ENCODE data around the gene NOTO.

NOTO gene

DNA sequence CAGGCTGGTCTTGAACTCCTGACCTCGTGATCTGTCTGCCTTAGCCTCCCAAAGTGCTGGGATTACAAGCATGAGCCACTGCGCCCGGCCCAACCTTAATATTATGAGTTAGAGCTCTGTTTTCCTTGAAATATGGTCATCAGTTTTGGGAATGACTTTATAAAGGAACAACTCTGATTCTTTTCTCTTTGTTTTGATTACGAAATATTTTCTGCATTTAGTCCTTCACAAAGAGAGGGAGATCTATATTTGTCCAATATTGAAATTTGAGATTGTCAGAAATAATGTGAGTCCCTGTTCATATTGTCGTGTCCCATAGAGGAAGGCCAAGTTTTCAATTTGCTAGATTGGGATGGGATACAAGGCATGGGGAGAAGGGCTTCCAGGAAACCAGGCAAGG, 14.8 kb downstream of the NOTO start:
- Histone ChIP-seq H3K9me3 (no peaks in the 10 kb centered on the region), H3K36me3 (peaks cover 35% of the 10 kb centered on the region), H3K9ac (no peak overlapping the region), H3K4me3 (no peak overlapping the region), H3K4me2 (no peak overlapping the region), H3K4me1 (peaks cover 29% of the 10 kb centered on the region), H3K27ac (no peak overlapping the region), H3K27me3 (no peaks in the 10 kb centered on the region), H4K20me1 (peaks cover 20% of the 10 kb centered on the region; the same call in 1 of the 2 replicates)
- peak; percentile 23; the same call in 1 of the 2 replicates for TF ChIP-seq Cebpa-rat (IDR thresholded peaks at IDR 0.05)

DNA sequence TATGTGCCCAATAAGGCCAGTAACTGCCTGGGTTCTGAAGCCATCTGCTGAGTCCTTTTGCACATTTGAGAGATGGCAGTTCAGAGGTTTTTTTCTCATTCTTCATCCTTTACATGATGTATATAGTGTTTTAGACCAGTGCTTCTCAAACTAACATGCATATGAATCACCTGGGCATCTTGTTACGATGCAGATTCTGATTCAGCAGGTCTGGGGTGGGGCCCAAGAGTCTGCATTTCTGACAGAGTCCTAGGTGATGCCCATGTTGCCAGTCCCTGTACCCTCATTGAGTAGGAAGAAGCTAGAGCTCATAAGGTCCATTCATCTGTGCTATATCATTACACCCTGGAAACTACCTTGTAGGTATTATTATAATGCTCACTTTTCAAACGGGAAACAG, 15.5 kb downstream of the NOTO start:
- Histone ChIP-seq H4K20me1 (peaks cover 20% of the 10 kb centered on the region; the same call in 1 of the 2 replicates), H3K36me3 (peaks cover 42% of the 10 kb centered on the region), H3K9ac (no peak overlapping the region), H3K4me1 (peaks cover 22% of the 10 kb centered on the region), H3K27ac (no peak overlapping the region), H3K4me2 (no peak overlapping the region), H3K9me3 (no peaks in the 10 kb centered on the region), H3K4me3 (no peak overlapping the region), H3K27me3 (no peaks in the 10 kb centered on the region)
- no peak for TF ChIP-seq Cebpa-rat (IDR thresholded peaks at IDR 0.05)

DNA sequence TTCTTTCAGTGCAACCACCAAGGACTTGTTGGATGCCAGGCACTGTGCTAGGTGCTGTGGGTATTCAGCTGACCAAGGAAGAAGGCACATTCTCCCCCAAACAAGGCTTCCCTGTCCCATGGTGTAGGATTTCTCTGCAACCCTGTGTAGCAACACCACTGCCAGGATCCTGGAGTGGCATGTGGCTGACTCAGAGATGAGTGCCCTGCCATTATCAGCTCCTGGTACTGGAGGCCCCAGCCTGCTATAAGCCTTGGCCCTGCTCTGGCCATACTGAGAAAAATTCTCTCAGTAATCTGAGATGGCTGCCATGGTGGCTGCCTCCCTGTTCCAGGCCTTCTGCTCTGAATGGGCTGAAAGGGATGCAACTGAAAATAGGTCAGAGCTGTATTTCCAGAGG, 15.9 kb downstream of the NOTO start:
- Histone ChIP-seq H3K27me3 (no peaks in the 10 kb centered on the region), H3K9me3 (no peaks in the 10 kb centered on the region), H3K27ac (no peak overlapping the region), H3K4me1 (peaks cover 17% of the 10 kb centered on the region), H3K4me2 (no peak overlapping the region), H4K20me1 (peaks cover 20% of the 10 kb centered on the region; the same call in 1 of the 2 replicates), H3K4me3 (no peak overlapping the region), H3K36me3 (peaks cover 47% of the 10 kb centered on the region), H3K9ac (no peak overlapping the region)
- no peak for TF ChIP-seq Cebpa-rat (IDR thresholded peaks at IDR 0.05)

DNA sequence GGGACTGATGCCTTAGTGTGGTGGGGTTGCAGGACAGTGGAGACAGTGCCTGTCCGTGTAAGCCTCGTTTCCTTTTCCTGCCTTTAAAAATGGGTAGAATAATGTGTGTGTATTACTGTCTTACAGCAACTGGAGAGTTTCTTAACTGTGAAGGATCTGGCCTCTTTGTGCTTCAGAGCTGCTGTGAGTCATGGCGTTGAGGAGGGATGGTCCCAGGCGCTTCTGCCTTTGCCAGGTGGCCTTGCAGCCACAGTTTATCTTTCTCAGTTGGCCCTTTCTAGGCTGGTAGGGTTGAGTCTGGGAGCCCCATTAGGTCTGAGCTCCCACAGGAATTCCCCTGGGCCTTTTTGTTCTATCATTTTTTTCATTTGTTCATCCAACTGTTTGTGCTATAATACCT, 21.4 kb downstream of the NOTO start:
- no peak overlapping the region for H3K4me3 ChIP-seq
- 0 out of 2 replicates have a peak, but pooled peaks cover under 1% of the 10 kb centered on the region for H4K20me1 ChIP-seq
- no peaks in the 10 kb centered on the region for H3K9me3 ChIP-seq
- H3K27me3 ChIP-seq = no peaks in the 10 kb centered on the region
- H3K4me2 ChIP-seq = no peak overlapping the region
- TF ChIP-seq Cebpa-rat (IDR thresholded peaks at IDR 0.05) = no peak
- H3K36me3 ChIP-seq = peaks cover 86% of the 10 kb centered on the region
- H3K9ac ChIP-seq = no peak overlapping the region
- no peak overlapping the region for H3K27ac ChIP-seq
- H3K4me1 ChIP-seq = peaks cover 31% of the 10 kb centered on the region

DNA sequence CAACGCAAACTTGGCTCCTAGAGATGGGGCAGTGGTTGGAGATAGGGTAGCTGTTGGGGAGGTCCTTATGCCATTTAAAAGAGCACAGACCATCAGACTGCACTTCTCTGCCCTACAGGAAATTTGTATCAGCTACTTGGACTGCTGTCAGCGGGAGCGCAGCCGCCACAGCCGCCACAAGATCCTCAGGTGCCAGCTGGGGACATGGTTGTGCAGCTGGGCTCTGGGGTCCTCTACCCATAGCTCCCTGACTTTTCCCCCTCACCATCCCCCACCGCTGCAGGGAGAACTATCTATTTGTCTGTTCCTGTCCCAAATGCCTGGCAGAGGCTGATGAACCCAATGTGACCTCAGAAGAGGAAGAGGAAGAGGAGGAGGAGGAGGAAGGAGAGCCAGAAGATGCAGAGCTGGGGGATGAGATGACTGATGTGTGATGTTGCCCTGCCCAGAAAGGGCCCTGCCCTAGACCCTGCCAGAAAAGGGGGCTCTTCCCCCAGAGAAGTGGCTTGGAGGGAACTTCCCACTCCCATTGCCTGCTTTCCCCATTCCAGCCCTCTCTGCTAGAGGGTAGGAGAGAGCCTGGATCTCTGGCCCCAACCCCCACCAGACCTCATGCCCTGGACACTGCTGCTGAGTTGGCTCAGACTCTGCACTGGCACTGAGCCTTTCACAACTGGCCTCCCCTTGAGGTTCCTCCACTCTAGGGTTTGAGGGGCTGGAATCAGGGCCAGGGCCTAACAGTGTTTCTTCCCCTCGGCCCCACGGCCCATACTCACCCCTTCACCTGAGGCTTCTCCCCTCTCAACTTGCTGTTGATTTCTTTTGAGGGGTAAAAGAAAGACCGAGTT, 23.4 kb downstream of the NOTO start:
- Histone ChIP-seq H3K36me3 (peaks cover 83% of the 10 kb centered on the region), H3K4me1 (peaks cover 31% of the 10 kb centered on the region), H3K9me3 (no peaks in the 10 kb centered on the region), H4K20me1 (no peaks in the 10 kb centered on the region), H3K27me3 (no peaks in the 10 kb centered on the region), H3K27ac (peak overlapping the region; percentile 77), H3K4me2 (peak overlapping the region; percentile 75), H3K4me3 (0 out of 2 replicates have a peak overlapping the region, but pooled peaks have one; percentile 4), H3K9ac (peak overlapping the region; percentile 62; the same call in 1 of the 2 replicates)
- no peak for TF ChIP-seq Cebpa-rat (IDR thresholded peaks at IDR 0.05)

DNA sequence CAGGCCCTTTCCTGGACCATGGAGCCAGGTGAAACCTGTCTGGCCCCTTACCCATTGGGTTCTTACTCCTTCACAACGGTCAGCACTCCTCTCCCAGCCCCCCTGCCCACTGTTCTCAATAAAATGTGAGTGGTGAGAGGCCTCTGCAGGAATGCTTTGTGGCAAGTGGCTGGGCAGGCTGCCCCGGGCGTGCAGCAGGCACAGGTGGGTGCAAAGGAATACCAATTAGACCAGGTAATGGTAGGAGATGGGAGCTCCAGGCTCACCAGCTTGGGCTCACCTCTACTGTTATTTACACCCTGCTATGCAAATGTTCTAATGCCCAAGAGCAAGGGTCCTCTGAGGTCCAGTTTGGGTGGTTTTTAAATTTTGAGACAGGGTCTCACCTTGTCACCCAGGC, 24.7 kb downstream of the NOTO start:
- H3K9ac ChIP-seq = no peak overlapping the region
- TF ChIP-seq Cebpa-rat (IDR thresholded peaks at IDR 0.05) = no peak
- no peaks in the 10 kb centered on the region for H3K9me3 ChIP-seq
- H3K36me3 ChIP-seq = peaks cover 69% of the 10 kb centered on the region
- no peak overlapping the region for H3K4me3 ChIP-seq
- H3K4me2 ChIP-seq = peak overlapping the region; percentile 75
- no peaks in the 10 kb centered on the region for H4K20me1 ChIP-seq
- 0 out of 2 replicates have a peak overlapping the region, but pooled peaks have one; percentile 77 for H3K27ac ChIP-seq
- H3K27me3 ChIP-seq = no peaks in the 10 kb centered on the region
- H3K4me1 ChIP-seq = peaks cover 31% of the 10 kb centered on the region

DNA sequence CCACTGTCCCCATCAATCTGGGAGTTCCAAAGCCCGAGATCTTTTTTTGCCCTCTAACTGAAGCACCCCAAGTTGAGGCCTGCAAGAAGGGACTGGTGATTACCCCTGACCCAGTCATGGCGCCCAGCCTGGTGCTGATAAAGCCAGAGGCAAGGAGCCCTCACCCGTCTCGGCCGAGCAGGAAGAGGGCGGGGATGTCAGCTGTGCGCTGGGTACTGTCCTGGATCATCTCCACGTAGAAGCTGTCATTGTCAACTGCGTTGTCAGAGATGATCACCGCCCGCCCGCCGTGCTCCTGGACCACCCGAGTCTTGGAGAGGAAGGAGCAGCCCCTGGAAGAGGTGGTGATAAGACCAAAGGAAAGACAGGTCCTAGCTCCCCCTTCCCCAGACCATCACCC, 26.3 kb downstream of the NOTO start:
- H3K36me3 ChIP-seq = peaks cover 54% of the 10 kb centered on the region
- H4K20me1 ChIP-seq = no peaks in the 10 kb centered on the region
- H3K27ac ChIP-seq = no peak overlapping the region
- no peaks in the 10 kb centered on the region for H3K27me3 ChIP-seq
- no peaks in the 10 kb centered on the region for H3K9me3 ChIP-seq
- no peak overlapping the region for H3K4me2 ChIP-seq
- no peak overlapping the region for H3K9ac ChIP-seq
- no peak overlapping the region for H3K4me3 ChIP-seq
- H3K4me1 ChIP-seq = peaks cover 37% of the 10 kb centered on the region
- no peak for TF ChIP-seq Cebpa-rat (IDR thresholded peaks at IDR 0.05)

DNA sequence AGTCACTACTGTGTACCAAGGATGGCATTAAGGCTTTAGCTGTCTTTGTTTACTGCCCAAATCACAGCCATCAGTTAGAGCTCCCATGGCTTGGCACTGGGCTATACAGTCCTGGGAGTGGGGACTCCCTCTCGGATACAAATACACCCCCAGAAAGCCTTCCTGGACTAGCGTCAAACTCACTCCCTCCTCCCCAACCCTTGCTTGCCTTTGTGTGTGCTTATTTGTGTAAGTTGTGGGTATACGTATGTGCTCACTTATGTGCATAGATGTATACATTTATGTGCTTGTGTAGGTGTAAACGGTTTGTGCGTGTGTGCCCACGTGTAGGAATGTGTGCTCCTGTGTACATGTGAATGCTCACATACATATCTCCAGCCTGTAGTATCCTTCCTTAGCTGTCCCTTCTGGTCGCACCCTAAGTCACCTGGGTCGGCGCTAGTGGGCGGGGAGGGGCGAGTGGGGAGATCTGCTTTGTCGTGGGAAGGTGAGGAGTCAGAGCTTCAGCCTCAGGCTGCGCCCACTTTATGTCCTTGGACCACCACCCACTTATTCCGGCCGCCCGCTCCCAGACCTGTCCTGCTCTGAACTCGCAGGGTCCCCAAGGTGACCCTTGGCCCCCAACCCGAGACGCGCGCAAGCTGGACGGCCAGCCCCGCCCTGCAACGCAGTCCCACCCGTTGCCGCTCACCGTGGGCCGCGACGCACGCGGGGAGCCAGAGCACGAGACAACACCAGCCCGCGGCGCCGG, 30.2 kb downstream of the NOTO start:
- Histone ChIP-seq H3K4me1 (peaks cover 31% of the 10 kb centered on the region), H3K36me3 (peaks cover 49% of the 10 kb centered on the region), H3K9ac (peak overlapping the region; percentile 82), H3K27ac (peak overlapping the region; percentile 62), H4K20me1 (peaks cover 33% of the 10 kb centered on the region), H3K4me3 (peak overlapping the region; percentile 95), H3K27me3 (no peaks in the 10 kb centered on the region), H3K4me2 (peak overlapping the region; percentile 96), H3K9me3 (no peaks in the 10 kb centered on the region)
- no peak for TF ChIP-seq Cebpa-rat (IDR thresholded peaks at IDR 0.05)

DNA sequence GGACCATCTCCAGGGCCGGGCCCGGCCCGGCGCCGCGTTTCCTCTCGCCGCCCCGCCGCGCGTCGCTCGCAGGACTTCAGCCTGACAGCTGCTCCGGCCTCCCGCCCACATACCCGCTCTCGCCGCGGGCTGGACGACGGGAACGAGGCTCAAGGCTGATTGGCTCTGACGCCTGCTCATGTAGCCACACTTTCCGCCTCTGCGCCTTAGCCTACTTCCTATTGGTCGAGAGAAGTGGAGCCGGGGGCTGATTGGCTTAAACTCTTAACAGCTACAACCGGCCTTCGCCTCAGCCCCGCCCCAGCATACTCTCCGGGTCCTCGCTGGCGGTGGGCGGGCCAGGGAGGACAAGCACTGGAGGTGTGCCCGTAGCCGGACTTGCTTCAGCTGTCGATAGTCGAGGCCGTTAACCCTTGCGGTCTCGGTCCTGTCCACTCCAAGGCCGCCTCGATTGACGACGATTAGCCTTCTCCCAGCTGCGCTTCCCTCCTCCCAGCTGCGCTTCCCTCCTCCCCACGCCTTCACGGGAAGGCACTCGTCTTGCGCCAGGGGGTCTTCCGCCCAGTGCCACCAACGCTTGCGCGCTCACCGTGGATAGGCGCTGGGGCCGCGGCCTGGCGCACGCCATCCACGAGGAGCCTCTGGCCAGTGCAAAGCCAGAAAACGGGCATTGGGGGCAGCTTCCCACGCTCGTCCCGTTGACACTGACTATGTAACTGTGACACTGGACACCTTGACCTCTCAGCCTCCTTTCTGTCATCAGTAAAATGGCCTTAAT, 31.0 kb downstream of the NOTO start, which contains the start of gene PRADC1:
Gene PRADC1, minus strand, starts transcription at position 86 of the 778 bp plus-strand sequence. Its CDS starts 79 bp downstream, at position 7.
- Histone ChIP-seq H3K4me2 (peak within 1 kb of the TSS; percentile 96), H3K9me3 (no peaks in the 10 kb centered on the region), H4K20me1 (peaks cover 41% of the 10 kb centered on the region), H3K9ac (peak within 1 kb of the TSS; percentile 97), H3K27me3 (no peaks in the 10 kb centered on the region), H3K36me3 (peaks cover 49% of the 10 kb centered on the region), H3K4me1 (peaks cover 31% of the 10 kb centered on the region), H3K27ac (peak within 1 kb of the TSS; percentile 97), H3K4me3 (peak within 1 kb of the TSS; percentile 95)
- TF ChIP-seq Cebpa-rat (IDR thresholded peaks at IDR 0.05) = no peak

All from BLaER1 (cell line).